SU-DHL-6 (cell line): Measurements from ENCODE around the gene FAAP100.

Source experiments
- H2AFZ ChIP-seq: fragments of 200-600 bp; sonication (generic); 2 replicates; pipeline ENCODE4 v1.6.1; 2014; ENCODE audit warnings: low read depth, mild to moderate bottlenecking, moderate library complexity, mixed read lengths, antibody characterized with exemption, low read length; ENCODE audit not compliant: severe bottlenecking
- H3F3A ChIP-seq: fragments of 200-600 bp; shearing (Covaris generic); 2 replicates; pipeline ENCODE4 v1.6.0; 2016; ENCODE audit warnings: antibody characterized with exemption, mild to moderate bottlenecking; ENCODE audit not compliant: insufficient read depth
- H3K27ac ChIP-seq: fragments of 200-600 bp; sonication (generic); 2 replicates; pipeline ENCODE4 v1.5.1; 2016; ENCODE audit warnings: low read depth, mild to moderate bottlenecking, low read length, moderate library complexity, mixed read lengths
- H3K27me3 ChIP-seq: fragments of 200-600 bp; sonication (generic), shearing (Covaris generic); 2 replicates; pipeline ENCODE4 v1.6.0; 2014; ENCODE audit warnings: mild to moderate bottlenecking, low read length
- H3K36me3 ChIP-seq: fragments of 200-600 bp; sonication (generic); 2 replicates; pipeline ENCODE4 v1.6.1; 2014; ENCODE audit warnings: mild to moderate bottlenecking, low read length, mixed read lengths
- H3K4me2 ChIP-seq: fragments of 300-600, 200-600 bp; shearing (Covaris generic), sonication (generic); 2 replicates; pipeline ENCODE4 v1.6.0; 2014; ENCODE audit warnings: low read length, low read depth, mild to moderate bottlenecking; ENCODE audit not compliant: poor library complexity, severe bottlenecking
- H3K4me3 ChIP-seq: fragments of 200-600 bp; sonication (generic); 2 replicates; pipeline ENCODE4 v1.5.1; 2014; ENCODE audit warnings: antibody characterized with exemption, low read length, mild to moderate bottlenecking, mixed read lengths; ENCODE audit not compliant: insufficient read depth, poor library complexity, severe bottlenecking
- H3K79me2 ChIP-seq: fragments of 200-600 bp; sonication (generic); 2 replicates; pipeline ENCODE4 v1.6.1; 2014; ENCODE audit warnings: mild to moderate bottlenecking, low read length, moderate library complexity; ENCODE audit not compliant: insufficient read depth
- H3K9ac ChIP-seq: fragments of 200-600 bp; sonication (generic); 2 replicates; pipeline ENCODE4 v1.7.0; 2014; ENCODE audit warnings: mild to moderate bottlenecking, low read length
- H3K9me2 ChIP-seq: fragments of 200-600 bp; sonication (generic); replicated peaks from 2 replicates; pipeline ENCODE4 v1.6.1; 2014; ENCODE audit warnings: low read length; ENCODE audit not compliant: insufficient read depth
- H3K9me3 ChIP-seq: fragments of 200-600 bp; sonication (generic); 2 replicates; pipeline ENCODE4 v1.6.1; 2014; ENCODE audit warnings: low read length, mixed read lengths; ENCODE audit not compliant: insufficient read depth
- H4K20me1 ChIP-seq: fragments of 200-600 bp; sonication (generic); 2 replicates; pipeline ENCODE4 v1.6.1; 2014; ENCODE audit warnings: low read depth, mild to moderate bottlenecking, antibody characterized with exemption, low read length, moderate library complexity, mixed read lengths
- EZH2phosphoT487 ChIP-seq: fragments of 200-600 bp; sonication (generic), shearing (Covaris generic); conservative IDR thresholded peaks from 2 replicates; pipeline ENCODE4 v1.6.1; 2018; ENCODE audit warnings: mild to moderate bottlenecking, antibody characterized with exemption, low read length, moderate library complexity, mixed read lengths
- TF ChIP-seq, protein P1 (sequence below): fragments of 200-600 bp; sonication (generic); IDR thresholded peaks from one replicate; pipeline ENCODE4 v1.5.1; 2017; ENCODE audit warnings: antibody characterized with exemption, mild to moderate bottlenecking, low read length, moderate library complexity; ENCODE audit not compliant: insufficient read depth, poor library complexity, severe bottlenecking

The FAAP100 gene, protein sequence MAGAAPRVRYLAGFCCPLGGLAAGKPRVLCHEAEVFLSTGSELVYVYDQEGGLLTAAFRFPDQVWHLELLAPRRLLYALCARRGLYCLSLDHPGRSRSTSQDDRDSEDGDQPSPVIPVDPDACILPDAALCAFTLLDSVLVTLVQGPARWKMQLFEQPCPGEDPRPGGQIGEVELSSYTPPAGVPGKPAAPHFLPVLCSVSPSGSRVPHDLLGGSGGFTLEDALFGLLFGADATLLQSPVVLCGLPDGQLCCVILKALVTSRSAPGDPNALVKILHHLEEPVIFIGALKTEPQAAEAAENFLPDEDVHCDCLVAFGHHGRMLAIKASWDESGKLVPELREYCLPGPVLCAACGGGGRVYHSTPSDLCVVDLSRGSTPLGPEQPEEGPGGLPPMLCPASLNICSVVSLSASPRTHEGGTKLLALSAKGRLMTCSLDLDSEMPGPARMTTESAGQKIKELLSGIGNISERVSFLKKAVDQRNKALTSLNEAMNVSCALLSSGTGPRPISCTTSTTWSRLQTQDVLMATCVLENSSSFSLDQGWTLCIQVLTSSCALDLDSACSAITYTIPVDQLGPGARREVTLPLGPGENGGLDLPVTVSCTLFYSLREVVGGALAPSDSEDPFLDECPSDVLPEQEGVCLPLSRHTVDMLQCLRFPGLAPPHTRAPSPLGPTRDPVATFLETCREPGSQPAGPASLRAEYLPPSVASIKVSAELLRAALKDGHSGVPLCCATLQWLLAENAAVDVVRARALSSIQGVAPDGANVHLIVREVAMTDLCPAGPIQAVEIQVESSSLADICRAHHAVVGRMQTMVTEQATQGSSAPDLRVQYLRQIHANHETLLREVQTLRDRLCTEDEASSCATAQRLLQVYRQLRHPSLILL

DNA sequence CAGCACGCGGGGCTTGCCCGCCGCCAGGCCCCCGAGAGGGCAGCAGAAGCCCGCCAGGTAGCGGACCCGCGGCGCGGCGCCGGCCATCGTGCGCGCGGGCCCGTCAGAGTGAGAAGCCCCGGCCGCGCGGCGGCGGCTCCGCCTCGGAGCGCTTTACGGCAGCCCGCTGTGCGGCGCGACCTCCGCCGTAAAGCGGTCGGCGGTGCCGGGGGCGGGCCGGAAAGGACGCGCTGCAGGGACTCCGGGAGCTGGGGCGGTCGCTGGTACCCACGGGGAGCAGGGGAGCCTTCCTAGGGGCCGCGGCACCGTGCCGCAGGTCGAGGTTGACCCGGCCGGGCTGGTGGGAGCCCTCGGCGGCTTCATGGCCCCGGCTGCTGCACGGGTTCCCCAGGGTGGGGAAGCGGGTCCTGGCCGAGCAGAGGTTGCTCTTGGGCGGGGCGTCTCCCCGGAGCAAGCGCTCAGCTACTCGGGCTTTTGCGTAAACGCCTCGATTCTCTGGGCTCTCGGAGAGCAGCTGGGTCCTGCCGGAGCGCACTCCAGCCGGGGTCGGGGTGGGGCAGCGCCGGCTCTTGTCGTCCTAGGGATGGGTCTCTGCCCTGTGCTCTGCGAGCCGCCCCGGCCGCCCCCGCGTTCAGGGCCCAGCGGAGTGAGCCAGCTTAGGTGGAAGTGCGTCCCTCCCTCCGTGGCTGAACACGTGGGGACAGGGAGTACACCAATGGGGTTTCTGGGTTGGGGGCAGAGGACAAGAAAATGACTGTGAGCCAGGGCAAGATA, at the start of gene FAAP100:
TSS of gene FAAP100 (minus strand) at position 110 of the 774 bp plus-strand sequence. CDS start at position 87, 23 bp downstream.
- H3K9me2 ChIP-seq = no peaks in the 10 kb centered on the region
- no peaks in the 10 kb centered on the region for H3F3A ChIP-seq
- peak within 1 kb of the TSS; percentile 49 for H2AFZ ChIP-seq
- peak within 1 kb of the TSS; percentile 97 for H3K4me2 ChIP-seq
- TF ChIP-seq, protein P1, sequence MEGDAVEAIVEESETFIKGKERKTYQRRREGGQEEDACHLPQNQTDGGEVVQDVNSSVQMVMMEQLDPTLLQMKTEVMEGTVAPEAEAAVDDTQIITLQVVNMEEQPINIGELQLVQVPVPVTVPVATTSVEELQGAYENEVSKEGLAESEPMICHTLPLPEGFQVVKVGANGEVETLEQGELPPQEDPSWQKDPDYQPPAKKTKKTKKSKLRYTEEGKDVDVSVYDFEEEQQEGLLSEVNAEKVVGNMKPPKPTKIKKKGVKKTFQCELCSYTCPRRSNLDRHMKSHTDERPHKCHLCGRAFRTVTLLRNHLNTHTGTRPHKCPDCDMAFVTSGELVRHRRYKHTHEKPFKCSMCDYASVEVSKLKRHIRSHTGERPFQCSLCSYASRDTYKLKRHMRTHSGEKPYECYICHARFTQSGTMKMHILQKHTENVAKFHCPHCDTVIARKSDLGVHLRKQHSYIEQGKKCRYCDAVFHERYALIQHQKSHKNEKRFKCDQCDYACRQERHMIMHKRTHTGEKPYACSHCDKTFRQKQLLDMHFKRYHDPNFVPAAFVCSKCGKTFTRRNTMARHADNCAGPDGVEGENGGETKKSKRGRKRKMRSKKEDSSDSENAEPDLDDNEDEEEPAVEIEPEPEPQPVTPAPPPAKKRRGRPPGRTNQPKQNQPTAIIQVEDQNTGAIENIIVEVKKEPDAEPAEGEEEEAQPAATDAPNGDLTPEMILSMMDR = no peak
- no peak for TF ChIP-seq EZH2phosphoT487
- no peaks in the 10 kb centered on the region for H3K36me3 ChIP-seq
- H3K9me3 ChIP-seq = no peaks in the 10 kb centered on the region
- H3K27ac ChIP-seq = peak within 1 kb of the TSS; percentile 54
- no peaks in the 10 kb centered on the region; the same call in 1 of the 2 replicates for H4K20me1 ChIP-seq
- H3K4me3 ChIP-seq = peak within 1 kb of the TSS; percentile 77
- H3K79me2 ChIP-seq = peaks cover 14% of the 10 kb centered on the region
- H3K9ac ChIP-seq = peak within 1 kb of the TSS; percentile 99
- H3K27me3 ChIP-seq = no peaks in the 10 kb centered on the region

DNA sequence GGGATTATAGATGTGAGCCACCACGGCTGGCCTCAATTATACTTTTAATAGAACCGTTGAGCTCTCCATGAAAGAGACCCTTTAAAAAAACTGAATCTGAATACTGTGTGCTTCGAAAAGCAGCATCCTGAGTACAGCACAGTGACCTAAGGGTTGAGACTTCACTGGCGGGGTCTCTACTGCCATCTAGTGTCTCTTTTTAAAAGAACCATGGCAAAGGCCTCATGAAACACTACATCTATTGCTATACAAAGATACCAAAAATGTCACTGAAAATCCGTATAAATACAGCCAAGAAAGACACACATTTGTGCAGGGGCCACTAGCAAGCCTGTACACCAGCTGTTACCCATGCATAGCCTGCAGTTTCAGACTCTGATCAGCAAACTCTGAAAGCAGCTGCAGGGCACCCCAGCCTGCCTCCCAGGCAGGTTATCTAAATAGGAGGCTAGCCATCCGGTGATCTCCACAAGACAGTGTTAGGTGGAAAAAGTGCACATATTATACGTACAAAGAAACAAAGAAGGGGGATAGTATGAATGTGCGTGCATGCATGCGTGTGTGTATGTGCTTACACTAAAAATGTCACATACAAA, 49.5 kb upstream of the FAAP100 start:
- H4K20me1 ChIP-seq = no peaks in the 10 kb centered on the region
- no peak overlapping the region for H3K4me2 ChIP-seq
- no peak for TF ChIP-seq EZH2phosphoT487
- TF ChIP-seq, protein P1 = peak; percentile 69
- peaks cover 7% of the 10 kb centered on the region; the same call in 1 of the 2 replicates for H3K36me3 ChIP-seq
- H3K9ac ChIP-seq = no peak overlapping the region
- no peaks in the 10 kb centered on the region for H3K9me2 ChIP-seq
- no peak overlapping the region for H3K27ac ChIP-seq
- no peaks in the 10 kb centered on the region for H3K27me3 ChIP-seq
- no peak overlapping the region for H3K4me3 ChIP-seq
- peaks cover 13% of the 10 kb centered on the region; the same call in 1 of the 2 replicates for H3F3A ChIP-seq
- H2AFZ ChIP-seq = no peak overlapping the region
- H3K79me2 ChIP-seq = no peaks in the 10 kb centered on the region
- no peaks in the 10 kb centered on the region for H3K9me3 ChIP-seq

DNA sequence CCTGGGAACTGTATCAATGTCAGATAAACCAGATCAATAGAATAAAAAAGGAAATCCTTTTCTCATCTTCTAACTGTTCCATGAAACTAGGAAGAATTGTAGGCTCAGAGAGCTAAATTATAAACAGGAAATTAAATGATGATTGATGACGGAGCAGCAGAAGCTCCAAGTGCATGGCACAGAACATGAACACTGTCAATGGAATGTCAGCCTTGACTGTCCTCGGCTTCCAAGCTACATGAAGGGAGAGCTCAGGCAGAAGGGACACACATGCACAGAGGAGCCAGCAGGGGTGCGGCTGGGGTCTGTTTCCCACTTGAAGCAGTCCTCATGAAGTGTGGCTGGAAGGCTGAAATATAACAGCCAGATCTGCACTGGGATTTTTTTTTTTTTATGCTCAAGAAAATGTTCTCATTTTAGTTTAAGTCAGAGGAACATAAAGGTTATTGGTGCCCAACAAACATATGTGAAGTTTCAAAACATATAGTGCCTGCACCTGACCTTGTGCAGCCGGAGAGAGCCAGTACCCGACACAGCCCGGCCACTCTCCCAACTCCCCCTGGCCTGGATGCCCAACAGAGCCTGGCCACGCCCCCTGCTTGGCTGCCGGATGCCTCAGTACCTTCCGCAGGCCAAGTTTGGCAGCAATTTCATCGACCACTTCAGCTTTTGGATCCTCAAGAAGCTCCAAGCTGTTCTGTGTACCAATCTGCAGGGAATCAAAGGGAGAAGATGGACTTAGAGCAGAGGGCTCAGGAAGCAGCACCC, 47.8 kb upstream of the FAAP100 start:
- no peak for TF ChIP-seq EZH2phosphoT487
- TF ChIP-seq, protein P1 = no peak
- Histone ChIP-seq H3K9me2 (no peaks in the 10 kb centered on the region), H3K79me2 (no peaks in the 10 kb centered on the region), H2AFZ (no peak overlapping the region), H3K9me3 (no peaks in the 10 kb centered on the region), H3K4me3 (no peak overlapping the region), H3K27me3 (no peaks in the 10 kb centered on the region), H3K4me2 (no peak overlapping the region), H3K36me3 (peaks cover 3% of the 10 kb centered on the region; the same call in 1 of the 2 replicates), H4K20me1 (no peaks in the 10 kb centered on the region), H3K27ac (no peak overlapping the region), H3F3A (peaks cover 13% of the 10 kb centered on the region; the same call in 1 of the 2 replicates), H3K9ac (no peak overlapping the region)
